Osteoblast (primary cell): ENCODE results near the gene SYT15. TPM values are rescaled to one million over a fixed set of nuclear protein-coding genes. Genes with fewer than 3 reads are reported as not detected.

ENCODE experiments used
- DNase-seq: peaks from one replicate; pipeline ENCODE4 v3.0.0; 2011; ENCODE audit warnings: low spot score, mixed read lengths; ENCODE audit not compliant: insufficient read length; ENCODE audit errors: missing footprints
- H2AFZ ChIP-seq: 2 replicates; pipeline ENCODE4 v1.6.0; 2011; ENCODE audit warnings: mild to moderate bottlenecking, low read length
- H3K27ac ChIP-seq: 2 replicates; pipeline ENCODE4 v1.5.1; 2011; ENCODE audit warnings: mild to moderate bottlenecking, low read depth, low read length, moderate library complexity
- H3K27me3 ChIP-seq: 2 replicates; pipeline ENCODE4 v1.6.0; 2012; ENCODE audit warnings: mild to moderate bottlenecking, control low read depth, inconsistent platforms, low read length, moderate library complexity; ENCODE audit not compliant: insufficient read depth
- H3K36me3 ChIP-seq: 2 replicates; pipeline ENCODE4 v1.5.1; 2011; ENCODE audit warnings: mild to moderate bottlenecking, low read length, control low read depth, moderate library complexity; ENCODE audit not compliant: insufficient read depth
- H3K4me1 ChIP-seq: 2 replicates; pipeline ENCODE4 v1.5.1; 2011; ENCODE audit warnings: mild to moderate bottlenecking, low read length, control low read depth, moderate library complexity; ENCODE audit not compliant: insufficient read depth
- H3K4me2 ChIP-seq: 2 replicates; pipeline ENCODE4 v1.6.0; 2011; ENCODE audit warnings: mild to moderate bottlenecking, low read length; ENCODE audit not compliant: insufficient read depth
- H3K4me3 ChIP-seq: fragments of 200-600 bp; sonication (generic); 3 replicates; pipeline ENCODE4 v1.5.1; 2012; ENCODE audit warnings: mild to moderate bottlenecking, low read length, inconsistent platforms; ENCODE audit not compliant: insufficient read depth
- H3K79me2 ChIP-seq: 2 replicates; pipeline ENCODE4 v1.6.0; 2012; ENCODE audit warnings: mild to moderate bottlenecking, low read length, control low read depth, inconsistent platforms; ENCODE audit not compliant: insufficient read depth
- H3K9me3 ChIP-seq: 2 replicates; pipeline ENCODE4 v1.5.1; 2011; ENCODE audit warnings: low read depth, low read length, control low read depth
- H4K20me1 ChIP-seq: 2 replicates; pipeline ENCODE4 v1.6.0; 2012; ENCODE audit warnings: mild to moderate bottlenecking, low read length, control low read depth; ENCODE audit not compliant: insufficient read depth
- CTCF ChIP-seq: IDR thresholded peaks from 2 replicates; pipeline ENCODE4 v1.5.1; 2011; ENCODE audit warnings: mild to moderate bottlenecking, low read depth, low read length, moderate library complexity; ENCODE audit errors: extremely low read depth
- total RNA-seq: library from RNA; depleted of rRNA; stranded (reverse); fragments of >200 nt; gene quantifications from 2 replicates; pipeline ENCODE4 v1.2.3, GENCODE V29; 2012

The SYT15 gene
- total RNA-seq, 1 donor: under 0.01 TPM

GRCh38 chr10:46536171-46536570, 42.8 kb upstream of the SYT15 start:
- no peaks in the 10 kb centered on the region for H3K36me3 ChIP-seq
- no peak for TF ChIP-seq CTCF
- H3K4me2 ChIP-seq: no peak overlapping the region

GRCh38 chr10:46536781-46537180, 42.1 kb upstream of the SYT15 start:
- TF ChIP-seq CTCF: no peak
- Histone ChIP-seq H3K4me1 (peaks cover 10% of the 10 kb centered on the region), H2AFZ (no peak overlapping the region), H4K20me1 (no peaks in the 10 kb centered on the region), H3K4me2 (no peak overlapping the region), H3K36me3 (no peaks in the 10 kb centered on the region), H3K27me3 (peaks cover 20% of the 10 kb centered on the region), H3K4me3 (no peak overlapping the region), H3K79me2 (no peaks in the 10 kb centered on the region), H3K9me3 (no peaks in the 10 kb centered on the region), H3K27ac (no peak overlapping the region)
- no peak for DNase-seq

More at GRCh38 chr10:46536171-46536570, 42.8 kb upstream of the SYT15 start:
- peaks cover 20% of the 10 kb centered on the region for H3K27me3 ChIP-seq
- no peaks in the 10 kb centered on the region for H4K20me1 ChIP-seq
- peaks cover 10% of the 10 kb centered on the region for H3K4me1 ChIP-seq
- no peak overlapping the region for H3K27ac ChIP-seq
- no peak overlapping the region for H2AFZ ChIP-seq
- H3K9me3 ChIP-seq: no peaks in the 10 kb centered on the region
- no peak overlapping the region for H3K4me3 ChIP-seq
- no peaks in the 10 kb centered on the region for H3K79me2 ChIP-seq
- DNase-seq: no peak

- Histone ChIP-seq H4K20me1 (no peaks in the 10 kb centered on the region), H3K4me2 (no peak overlapping the region), H3K36me3 (no peaks in the 10 kb centered on the region), H3K27me3 (peaks cover 20% of the 10 kb centered on the region), H2AFZ (no peak overlapping the region), H3K79me2 (no peaks in the 10 kb centered on the region), H3K4me1 (peaks cover 10% of the 10 kb centered on the region), H3K4me3 (no peak overlapping the region), H3K9me3 (no peaks in the 10 kb centered on the region), H3K27ac (no peak overlapping the region)
- no peak for DNase-seq
- TF ChIP-seq CTCF: no peak
Measured at GRCh38 chr10:46537309-46537708, 41.6 kb upstream of the SYT15 start.

- Histone ChIP-seq H3K4me1 (peaks cover 10% of the 10 kb centered on the region), H3K4me3 (no peak overlapping the region), H3K79me2 (no peaks in the 10 kb centered on the region), H3K4me2 (no peak overlapping the region), H3K27me3 (peaks cover 23% of the 10 kb centered on the region), H3K9me3 (no peaks in the 10 kb centered on the region), H4K20me1 (no peaks in the 10 kb centered on the region), H2AFZ (no peak overlapping the region), H3K36me3 (no peaks in the 10 kb centered on the region), H3K27ac (no peak overlapping the region)
- no peak for TF ChIP-seq CTCF
- DNase-seq: no peak
Measured at GRCh38 chr10:46538155-46538554, 40.8 kb upstream of the SYT15 start.
